ENCODE measurements around the gene HLA-DRB1. TPM values are rescaled to one million over a fixed set of nuclear protein-coding genes. Genes with fewer than 3 reads are reported as not detected.
"Not testable (repeated sequence)": the region's sequence is repeated elsewhere in the genome, so short reads cannot be mapped to it uniquely, and the experiment has no call there.

Gene HLA-DRB1
- total RNA-seq, 1 donor from 2014 or later = 4.7 TPM

DNA sequence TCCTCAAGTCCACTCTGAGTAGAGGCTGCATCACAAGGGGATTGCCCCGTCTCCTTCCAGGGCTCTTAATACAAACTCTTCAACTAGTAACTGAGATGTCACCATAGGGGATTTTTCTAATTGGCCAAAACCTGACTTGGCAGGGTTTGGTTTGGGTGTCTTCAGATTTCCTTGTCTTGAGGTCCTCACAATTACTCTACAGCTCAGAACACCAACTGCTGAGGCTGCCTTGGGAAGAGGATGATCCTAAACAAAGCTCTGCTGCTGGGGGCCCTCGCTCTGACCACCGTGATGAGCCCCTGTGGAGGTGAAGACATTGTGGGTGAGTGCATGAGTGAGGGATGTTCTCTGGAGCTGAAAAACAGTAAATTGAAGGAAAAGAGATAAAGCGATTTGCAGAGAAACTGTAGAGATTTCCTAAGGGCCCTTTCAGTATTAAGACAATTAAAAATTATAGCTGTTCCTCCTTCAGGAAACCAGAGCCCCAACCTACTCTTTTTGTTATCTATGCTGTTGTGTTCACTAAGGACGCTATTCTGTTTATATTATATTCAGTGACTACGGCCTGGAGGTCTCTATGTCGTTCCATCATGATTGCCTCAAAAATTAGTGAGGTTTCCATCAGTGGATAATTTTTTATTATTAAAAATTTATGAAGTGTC is 47.7 kb upstream of the HLA-DRB1 start, which contains the start of gene HLA-DQA1:
Gene HLA-DQA1 (plus strand): TSS at position 188 of the 662 bp plus-strand sequence. CDS start 53 bp downstream, at position 241.
- TF ChIP-seq, protein P1, sequence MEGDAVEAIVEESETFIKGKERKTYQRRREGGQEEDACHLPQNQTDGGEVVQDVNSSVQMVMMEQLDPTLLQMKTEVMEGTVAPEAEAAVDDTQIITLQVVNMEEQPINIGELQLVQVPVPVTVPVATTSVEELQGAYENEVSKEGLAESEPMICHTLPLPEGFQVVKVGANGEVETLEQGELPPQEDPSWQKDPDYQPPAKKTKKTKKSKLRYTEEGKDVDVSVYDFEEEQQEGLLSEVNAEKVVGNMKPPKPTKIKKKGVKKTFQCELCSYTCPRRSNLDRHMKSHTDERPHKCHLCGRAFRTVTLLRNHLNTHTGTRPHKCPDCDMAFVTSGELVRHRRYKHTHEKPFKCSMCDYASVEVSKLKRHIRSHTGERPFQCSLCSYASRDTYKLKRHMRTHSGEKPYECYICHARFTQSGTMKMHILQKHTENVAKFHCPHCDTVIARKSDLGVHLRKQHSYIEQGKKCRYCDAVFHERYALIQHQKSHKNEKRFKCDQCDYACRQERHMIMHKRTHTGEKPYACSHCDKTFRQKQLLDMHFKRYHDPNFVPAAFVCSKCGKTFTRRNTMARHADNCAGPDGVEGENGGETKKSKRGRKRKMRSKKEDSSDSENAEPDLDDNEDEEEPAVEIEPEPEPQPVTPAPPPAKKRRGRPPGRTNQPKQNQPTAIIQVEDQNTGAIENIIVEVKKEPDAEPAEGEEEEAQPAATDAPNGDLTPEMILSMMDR (IDR thresholded peaks at IDR 0.05) = no peak
- no peak for TF ChIP-seq EZH2phosphoT487 (IDR thresholded peaks at IDR 0.05)
- no peak for TF ChIP-seq EZH2 (IDR thresholded peaks at IDR 0.05)
- H3K27ac ChIP-seq = no peak within 1 kb of the TSS
- H3K27ac Mint-ChIP-seq = no peak within 1 kb of the TSS

DNA sequence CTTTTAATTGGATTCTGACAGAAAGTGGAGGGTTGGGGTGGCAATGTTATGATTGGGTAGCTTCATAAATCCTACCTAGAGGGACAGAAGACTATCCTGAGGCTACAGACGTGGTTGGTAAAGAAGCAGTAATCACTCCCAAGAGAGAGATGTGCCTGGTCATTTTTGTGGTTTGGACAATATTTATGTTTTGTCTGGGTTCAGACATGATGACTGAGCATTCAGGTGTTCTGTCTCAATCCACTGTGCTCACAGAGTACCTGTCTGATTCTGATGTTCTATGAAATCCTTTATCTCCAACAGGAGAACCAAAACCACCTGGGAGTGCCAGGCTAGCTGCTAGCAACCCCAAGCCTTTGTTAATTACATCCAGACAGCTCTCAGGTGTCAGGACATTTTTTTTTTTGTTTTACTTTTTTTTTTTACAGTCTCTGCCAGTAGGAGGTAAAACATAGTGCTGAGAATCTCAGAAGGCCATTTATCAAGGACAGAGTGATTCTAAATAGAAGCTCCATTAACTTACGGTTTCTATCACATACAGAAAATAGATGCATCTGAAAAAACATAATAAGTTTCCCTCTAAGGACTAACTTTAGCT is 46.0 kb upstream of the HLA-DRB1 start:
- Histone ChIP-seq H3K4me1 (no peaks in the 10 kb centered on the region), H2AFZ (replicated peaks) (no peak overlapping the region), H3K4me2 (no peak overlapping the region), H3K27ac (no peak overlapping the region), H3K27me3 (no peaks in the 10 kb centered on the region), H3K36me3 (no peaks in the 10 kb centered on the region), H4K20me1 (ENCODE audit: low read depth) (no peaks in the 10 kb centered on the region), H3K79me2 (ENCODE audit: low read depth) (no peaks in the 10 kb centered on the region), H3K9me3 (ENCODE audit: low read depth) (no peaks in the 10 kb centered on the region), H3K9ac (no peak overlapping the region), H3K4me3 (no peak overlapping the region), H3F3A (ENCODE audit: low read depth) (no peaks in the 10 kb centered on the region)
- no peak for DNase-seq (ENCODE audit: low spot score)
- Mint-ChIP-seq H3K4me1 (peaks cover 8% of the 10 kb centered on the region), H3K27ac (no peak overlapping the region), H3K9me3 (no peaks in the 10 kb centered on the region), H3K4me3 (no peak overlapping the region), H3K36me3 (no peaks in the 10 kb centered on the region), H3K27me3 (ENCODE audit: insufficient read depth, low read depth) (peaks cover 3% of the 10 kb centered on the region)
- TF ChIP-seq EZH2phosphoT487 (IDR thresholded peaks at IDR 0.05) (no peak), EZH2 (IDR thresholded peaks at IDR 0.05) (no peak)
- TF ChIP-seq, protein P1 (IDR thresholded peaks at IDR 0.05) = no peak

More for the DNA sequence above, 47.7 kb upstream of the HLA-DRB1 start, which contains the start of gene HLA-DQA1:
- H3F3A ChIP-seq (ENCODE audit: low read depth) = no peaks in the 10 kb centered on the region
- no peaks in the 10 kb centered on the region for H3K27me3 ChIP-seq
- DNase-seq (ENCODE audit: low spot score) = no peak
- Mint-ChIP-seq H3K4me3 (no peak within 1 kb of the TSS), H3K27me3 (ENCODE audit: insufficient read depth, low read depth) (peaks cover 3% of the 10 kb centered on the region), H3K4me1 (peaks cover 8% of the 10 kb centered on the region), H3K9me3 (no peaks in the 10 kb centered on the region), H3K36me3 (no peaks in the 10 kb centered on the region)
- no peaks in the 10 kb centered on the region for H3K4me1 ChIP-seq
- no peaks in the 10 kb centered on the region for H4K20me1 ChIP-seq (ENCODE audit: low read depth)
- H3K4me3 ChIP-seq = no peak within 1 kb of the TSS
- H3K79me2 ChIP-seq (ENCODE audit: low read depth) = no peaks in the 10 kb centered on the region
- peak within 1 kb of the TSS; percentile 63 for H2AFZ ChIP-seq (replicated peaks)
- H3K4me2 ChIP-seq = no peak within 1 kb of the TSS
- no peak within 1 kb of the TSS for H3K9ac ChIP-seq
- H3K36me3 ChIP-seq = no peaks in the 10 kb centered on the region
- H3K9me3 ChIP-seq (ENCODE audit: low read depth) = no peaks in the 10 kb centered on the region

DNA sequence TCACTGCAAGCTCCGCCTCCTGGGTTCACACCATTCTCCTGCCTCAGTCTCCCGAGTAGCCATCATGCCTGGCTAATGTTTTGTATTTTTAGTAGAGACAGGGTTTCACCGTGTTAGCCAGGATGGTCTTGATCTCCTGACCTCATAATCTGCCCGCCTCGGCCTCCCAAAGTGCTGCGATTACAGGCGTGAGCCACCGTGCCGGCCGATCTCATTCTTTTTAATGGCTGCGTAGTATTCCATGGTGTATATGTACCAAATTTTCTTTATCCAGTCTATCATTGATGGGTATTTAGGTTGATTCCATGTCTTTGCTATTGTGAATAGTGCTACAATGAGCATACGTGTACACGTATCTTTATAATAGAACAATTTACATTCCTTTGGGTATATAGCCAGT is 40.1 kb upstream of the HLA-DRB1 start:
- H3K36me3 ChIP-seq; H3K27me3 ChIP-seq; H4K20me1 ChIP-seq (ENCODE audit: low read depth); H3K4me2 ChIP-seq; H3K36me3 Mint-ChIP-seq; H3K4me3 ChIP-seq; H3K9me3 Mint-ChIP-seq; H3K4me1 Mint-ChIP-seq; H3K4me3 Mint-ChIP-seq; H3K79me2 ChIP-seq (ENCODE audit: low read depth); H3K9me3 ChIP-seq (ENCODE audit: low read depth); H3K27me3 Mint-ChIP-seq (ENCODE audit: insufficient read depth, low read depth); H3F3A ChIP-seq (ENCODE audit: low read depth); DNase-seq (ENCODE audit: low spot score); H3K4me1 ChIP-seq; H3K27ac Mint-ChIP-seq; H3K27ac ChIP-seq; H3K9ac ChIP-seq; H2AFZ ChIP-seq (replicated peaks): not testable (repeated sequence)

DNA sequence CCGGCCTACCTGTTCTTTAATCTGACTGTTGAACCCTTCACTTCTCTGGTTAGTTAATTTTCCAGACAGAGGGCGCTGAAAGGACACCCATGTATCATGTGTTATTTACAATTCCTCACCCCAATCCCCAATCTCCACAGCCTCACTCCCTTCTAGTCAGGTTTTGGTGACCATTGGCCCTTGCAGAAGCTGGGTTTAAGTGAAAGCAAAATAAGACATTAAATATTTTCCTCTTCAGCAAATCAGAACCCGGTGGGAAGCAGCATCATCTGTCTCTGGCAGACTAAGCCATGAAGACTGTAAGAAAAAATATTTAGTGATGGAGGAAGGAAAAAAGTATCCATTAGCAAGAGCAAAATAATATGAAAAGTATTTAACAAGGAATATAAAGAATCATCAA is 38.2 kb upstream of the HLA-DRB1 start:
- Histone ChIP-seq H3K36me3 (no peaks in the 10 kb centered on the region), H4K20me1 (ENCODE audit: low read depth) (no peaks in the 10 kb centered on the region), H3K4me1 (no peaks in the 10 kb centered on the region), H3K9me3 (ENCODE audit: low read depth) (no peaks in the 10 kb centered on the region), H3K4me2 (no peak overlapping the region), H3K27me3 (no peaks in the 10 kb centered on the region), H3K79me2 (ENCODE audit: low read depth) (no peaks in the 10 kb centered on the region), H3K27ac (no peak overlapping the region), H3K4me3 (no peak overlapping the region), H2AFZ (replicated peaks) (no peak overlapping the region), H3K9ac (no peak overlapping the region), H3F3A (ENCODE audit: low read depth) (no peaks in the 10 kb centered on the region)
- TF ChIP-seq EZH2phosphoT487 (IDR thresholded peaks at IDR 0.05) (no peak), EZH2 (IDR thresholded peaks at IDR 0.05) (no peak)
- TF ChIP-seq, protein P1 (IDR thresholded peaks at IDR 0.05) = no peak
- no peak for DNase-seq (ENCODE audit: low spot score)
- Mint-ChIP-seq H3K27me3 (ENCODE audit: insufficient read depth, low read depth) (no peaks in the 10 kb centered on the region), H3K27ac (no peak overlapping the region), H3K4me1 (no peaks in the 10 kb centered on the region), H3K4me3 (no peak overlapping the region), H3K9me3 (no peaks in the 10 kb centered on the region), H3K36me3 (no peaks in the 10 kb centered on the region)

Measured in neural progenitor cell (in vitro differentiated cells).